HG02938 (cell line): Measurements from ENCODE around the gene KCNG4.
"Not testable (repeated sequence)": the region's sequence is repeated elsewhere in the genome, so short reads cannot be mapped to it uniquely, and the experiment has no call there.

Experiments
- ATAC-seq: cut with Tn5 transposase; IDR thresholded peaks from one replicate; pipeline ENCODE4 v1.9.1; 2021; ENCODE audit warnings: mild to moderate bottlenecking, moderate library complexity; ENCODE audit not compliant: unreplicated experiment

Gene KCNG4

DNA sequence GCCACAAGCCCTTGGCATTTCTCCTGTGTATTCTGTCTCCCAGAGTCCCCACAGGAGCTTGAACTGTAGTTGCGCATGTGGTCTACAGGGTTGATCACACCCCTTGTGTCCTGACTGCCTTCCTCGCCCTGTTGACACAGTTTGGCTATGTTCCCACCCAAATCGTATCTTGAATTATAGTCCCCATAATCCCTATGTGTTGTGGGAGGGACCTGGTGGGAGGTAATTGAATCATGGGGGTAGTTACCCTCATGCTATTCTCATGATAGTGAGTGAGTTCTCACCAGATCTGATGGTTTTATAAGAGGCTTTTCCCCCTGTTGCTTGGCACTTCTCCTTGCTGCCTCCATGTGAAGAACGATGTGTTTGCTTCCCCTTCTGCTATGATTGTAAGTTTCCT is 27.7 kb downstream of the KCNG4 start:
- no peak for ATAC-seq

DNA sequence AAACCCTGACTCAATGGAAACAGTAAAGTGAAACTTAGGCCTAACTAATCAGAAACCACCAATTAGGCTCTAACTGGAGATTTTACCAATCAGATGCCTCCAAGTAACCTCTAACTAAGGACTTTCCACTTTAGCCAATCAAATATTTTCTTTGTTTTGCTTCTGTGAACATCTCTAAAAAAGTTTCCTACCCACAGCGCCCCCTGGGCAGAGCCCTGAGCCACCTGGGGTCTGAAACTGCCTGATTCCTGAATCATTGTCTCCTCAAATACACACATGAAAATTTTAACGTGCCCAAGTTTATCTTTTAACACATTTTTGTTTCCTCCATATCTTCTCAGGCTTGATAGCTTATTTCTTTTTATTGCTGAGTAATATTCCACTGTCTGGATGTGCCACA is 29.8 kb downstream of the KCNG4 start:
- ATAC-seq, result no peak

DNA sequence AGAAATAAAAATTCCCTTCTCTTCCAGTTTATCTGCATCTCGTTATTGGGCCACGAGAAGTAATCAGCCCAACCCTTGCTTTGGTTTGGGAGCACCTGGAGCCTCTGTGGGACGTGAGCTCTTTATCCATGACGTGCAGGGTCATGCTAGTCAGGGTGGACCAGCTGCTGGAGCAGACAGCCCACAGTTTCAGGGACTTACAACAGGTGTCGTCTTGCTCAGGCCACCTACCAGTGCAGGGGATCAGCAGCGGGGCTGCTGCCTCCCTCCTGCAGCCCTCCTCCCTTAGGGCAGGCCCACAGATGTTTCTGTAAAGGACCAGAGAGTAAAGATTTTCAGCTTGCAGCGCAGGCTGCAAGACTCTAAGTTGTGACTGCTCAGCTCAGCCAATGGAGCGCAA is 31.9 kb downstream of the KCNG4 start:
- no peak for ATAC-seq

DNA sequence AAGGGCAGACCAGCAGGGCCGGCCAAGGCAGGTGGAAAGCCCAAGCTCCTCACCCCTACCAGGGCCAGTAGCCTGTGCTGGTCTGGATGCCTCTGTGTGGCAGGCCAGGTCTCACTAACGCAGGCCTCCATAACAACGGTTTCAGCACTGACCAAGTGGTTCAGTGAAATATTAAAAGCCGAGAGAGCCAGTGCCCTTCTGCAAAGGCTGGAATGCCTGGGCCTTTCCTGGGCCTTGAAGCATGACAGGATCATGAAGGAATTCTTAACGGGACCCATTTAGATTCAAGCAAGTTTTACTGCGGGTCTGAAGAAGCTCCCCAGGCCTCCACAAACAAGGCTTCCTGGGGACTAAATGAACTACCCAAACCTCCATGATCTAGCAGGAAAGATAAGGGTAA is 32.6 kb downstream of the KCNG4 start:
- ATAC-seq, result no peak

DNA sequence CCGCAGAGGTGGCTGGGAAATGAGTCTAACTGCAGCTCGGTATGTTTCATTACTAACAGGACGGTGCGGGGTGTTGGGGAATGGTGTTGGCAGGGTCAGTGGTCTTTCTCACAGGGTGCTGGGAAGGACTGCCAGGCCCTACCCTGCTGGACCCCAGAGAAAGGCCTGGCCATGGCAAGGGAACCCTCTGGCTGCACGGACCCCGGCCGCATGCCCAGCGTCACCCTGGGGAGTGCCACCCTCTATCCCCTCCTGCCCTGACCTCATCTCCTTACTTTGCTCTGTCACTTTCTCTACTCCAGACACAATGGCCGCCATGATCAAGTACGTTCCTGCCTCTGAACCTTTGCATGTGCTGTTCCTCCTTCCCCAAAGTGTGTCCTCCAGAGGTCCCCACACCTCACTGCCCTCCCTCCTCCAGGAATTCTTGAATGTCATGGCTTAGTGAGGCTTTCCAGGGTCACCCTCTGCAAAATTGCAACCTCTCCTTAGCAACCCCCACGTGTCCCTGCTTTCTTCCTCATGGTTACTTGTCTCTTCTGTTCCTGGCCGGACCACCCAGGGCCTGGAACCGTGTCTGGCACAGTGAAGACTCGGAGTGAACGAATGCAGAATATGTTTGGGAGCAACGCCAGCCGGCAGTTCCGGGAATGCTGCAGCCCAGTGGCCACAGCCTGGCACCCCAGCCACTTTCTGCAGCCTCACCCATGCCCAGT is 33.7 kb downstream of the KCNG4 start:
- no peak for ATAC-seq

DNA sequence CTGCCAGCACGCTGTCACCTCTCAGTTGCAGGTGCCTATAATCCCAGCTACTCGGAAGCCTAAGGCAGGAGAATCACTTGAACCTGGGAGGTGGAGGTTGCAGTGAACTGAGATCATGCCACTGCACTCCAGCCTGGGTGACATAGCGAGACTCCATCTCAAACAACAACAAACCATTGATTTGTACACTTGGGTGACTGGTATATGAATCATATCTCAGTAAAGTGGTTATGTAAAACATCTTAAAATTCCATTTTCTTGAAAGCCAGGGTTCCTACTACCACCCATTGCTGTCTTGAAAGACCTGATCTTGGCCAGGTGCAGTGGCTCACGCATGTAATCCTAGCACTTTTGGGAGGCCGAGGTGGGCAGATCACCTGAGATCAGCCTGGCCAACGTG is 34.7 kb downstream of the KCNG4 start:
- not testable (repeated sequence) for ATAC-seq

DNA sequence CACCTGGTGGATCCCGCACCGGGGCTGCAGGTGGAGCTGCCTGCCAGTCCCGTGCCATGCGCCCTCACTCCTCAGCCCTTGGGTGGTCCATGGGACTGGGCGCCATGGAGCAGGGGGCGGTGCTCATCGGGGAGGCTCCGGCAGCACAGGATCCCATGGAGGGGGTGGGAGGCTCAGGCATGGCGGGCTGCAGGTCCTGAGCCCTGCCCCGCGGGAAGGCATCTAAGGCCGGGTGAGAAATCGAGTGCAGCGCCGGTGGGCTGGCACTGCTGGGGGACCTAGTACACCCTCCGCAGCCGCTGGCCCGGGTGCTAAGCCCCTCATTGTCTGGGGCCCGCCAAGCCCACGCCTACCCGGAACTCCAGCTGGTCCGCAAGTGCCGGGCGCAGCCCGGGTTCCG is 35.3 kb downstream of the KCNG4 start:
- not testable (repeated sequence) for ATAC-seq

DNA sequence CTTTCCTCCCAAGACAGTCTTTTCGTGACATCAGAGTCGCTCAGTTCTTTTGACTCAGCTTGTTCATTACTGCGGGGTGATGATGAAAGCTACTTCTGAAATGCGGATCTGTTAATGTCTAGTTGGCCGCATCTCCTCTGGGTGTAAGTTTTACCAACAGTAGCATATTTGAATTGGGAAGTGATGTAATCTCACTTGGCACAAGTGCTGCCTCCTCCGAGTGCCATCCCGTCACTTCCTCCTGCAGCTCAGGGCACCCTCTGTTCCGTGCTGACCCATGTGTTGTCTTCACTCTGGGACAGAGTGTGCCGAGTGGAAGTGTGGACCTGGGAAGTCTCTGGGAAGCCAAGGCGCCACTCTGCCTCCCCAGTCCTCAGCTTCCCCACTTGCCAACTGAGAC is 40.0 kb downstream of the KCNG4 start:
- ATAC-seq, result no peak

DNA sequence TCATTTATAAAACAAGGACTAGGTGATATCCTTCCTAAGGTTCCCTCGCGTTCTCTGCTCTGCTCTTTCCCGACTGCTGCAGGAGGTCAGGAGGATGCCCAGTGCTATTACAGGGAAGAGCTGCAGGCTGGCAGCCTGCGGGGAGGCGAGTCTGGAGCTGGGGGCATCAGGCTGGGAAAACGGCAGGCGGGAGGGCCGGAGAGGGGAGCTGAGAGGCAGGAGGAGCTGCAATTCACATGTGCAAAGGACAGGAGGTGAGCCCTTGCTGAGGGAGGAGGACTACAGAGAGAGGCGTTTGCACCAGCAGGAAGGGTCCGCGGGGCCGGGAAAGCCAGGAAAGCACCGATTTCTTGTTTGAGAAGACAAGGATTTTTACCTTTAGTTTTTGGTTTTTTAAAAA is 40.7 kb downstream of the KCNG4 start:
- no peak for ATAC-seq

DNA sequence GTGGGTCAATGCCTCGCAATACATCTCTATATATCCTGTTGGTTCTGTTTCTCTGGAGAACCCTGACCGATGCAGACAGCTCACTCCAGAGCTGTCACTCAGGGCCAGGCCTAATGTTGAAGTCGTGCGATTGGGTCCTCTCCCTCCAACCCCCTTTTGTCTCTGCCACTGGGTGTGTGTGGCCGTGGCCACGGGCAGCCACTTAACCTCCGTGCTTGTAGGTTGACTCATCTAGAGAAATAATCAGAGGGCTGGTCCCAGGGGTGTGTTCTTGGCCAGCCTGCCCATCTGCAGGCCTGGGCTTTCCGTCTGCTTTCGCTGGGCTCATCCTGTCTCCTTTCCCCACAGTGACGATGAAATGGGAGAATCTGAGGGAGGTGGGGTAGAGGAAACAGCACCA is 41.4 kb downstream of the KCNG4 start:
- no peak for ATAC-seq

DNA sequence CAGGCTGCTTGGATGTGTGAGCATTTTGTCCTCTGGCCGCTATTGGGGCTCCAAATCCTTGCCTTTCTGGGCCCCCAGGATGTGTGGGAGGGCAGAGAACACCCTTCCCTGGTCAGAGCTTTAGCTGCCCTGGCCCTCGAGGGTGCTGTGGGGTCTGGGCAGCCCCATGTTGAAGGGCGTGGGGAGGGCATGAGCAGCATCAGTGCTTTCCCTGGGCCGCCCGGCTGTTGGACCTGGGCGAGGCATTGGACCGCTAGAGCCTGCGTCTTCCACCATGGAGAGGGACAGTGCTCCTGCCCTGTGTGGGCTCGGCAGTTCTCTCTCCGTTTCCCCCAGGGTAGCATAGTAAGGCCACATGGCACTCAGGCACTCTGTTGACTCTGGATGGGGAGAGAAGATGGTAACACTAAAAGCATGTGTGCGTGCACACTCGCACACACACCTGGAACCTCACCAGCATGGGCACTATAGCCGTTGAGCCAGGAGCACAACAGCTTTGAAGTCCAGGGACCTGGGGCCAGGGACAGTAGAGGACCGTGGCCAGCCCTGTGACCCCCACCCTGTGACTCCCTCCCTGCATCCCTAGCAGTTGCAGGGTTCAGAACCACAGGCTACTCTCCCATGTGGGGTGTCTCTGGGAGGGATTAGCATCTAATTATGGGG is 42.2 kb downstream of the KCNG4 start:
- ATAC-seq, result no peak

DNA sequence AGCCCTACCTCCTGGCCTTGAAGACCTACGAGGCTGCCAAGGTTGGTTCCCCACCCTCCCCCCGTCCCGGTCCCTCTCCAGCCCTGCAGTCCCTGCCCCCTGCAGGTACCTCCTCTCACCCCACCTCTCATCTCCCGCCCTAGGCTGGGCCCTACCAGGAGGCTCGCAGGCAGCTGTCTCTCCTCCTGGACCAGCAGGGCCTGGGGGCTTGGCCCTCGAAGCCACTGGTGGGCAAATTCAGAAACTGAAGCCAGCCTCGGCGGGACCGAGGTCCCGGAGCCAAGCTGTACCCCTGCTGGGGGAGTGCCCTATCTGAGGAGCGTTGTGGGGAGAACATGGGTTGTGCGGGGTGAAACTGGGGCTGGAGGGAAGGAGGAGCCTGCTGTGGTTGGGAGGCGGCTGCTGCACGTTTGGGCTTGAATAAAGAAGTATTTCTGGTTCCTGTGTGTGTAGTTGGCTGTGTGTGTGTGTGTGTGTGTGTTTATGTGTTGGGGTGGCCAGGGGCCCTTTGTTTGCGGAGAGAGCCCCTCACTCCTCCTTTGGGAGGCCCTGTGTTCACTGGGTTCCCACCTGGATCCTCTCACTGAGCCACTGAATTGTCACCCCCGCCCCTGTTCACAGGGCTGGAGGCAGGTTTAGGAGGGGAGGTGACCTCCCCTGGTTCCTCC is 43.0 kb downstream of the KCNG4 start:
- ATAC-seq, result no peak

DNA sequence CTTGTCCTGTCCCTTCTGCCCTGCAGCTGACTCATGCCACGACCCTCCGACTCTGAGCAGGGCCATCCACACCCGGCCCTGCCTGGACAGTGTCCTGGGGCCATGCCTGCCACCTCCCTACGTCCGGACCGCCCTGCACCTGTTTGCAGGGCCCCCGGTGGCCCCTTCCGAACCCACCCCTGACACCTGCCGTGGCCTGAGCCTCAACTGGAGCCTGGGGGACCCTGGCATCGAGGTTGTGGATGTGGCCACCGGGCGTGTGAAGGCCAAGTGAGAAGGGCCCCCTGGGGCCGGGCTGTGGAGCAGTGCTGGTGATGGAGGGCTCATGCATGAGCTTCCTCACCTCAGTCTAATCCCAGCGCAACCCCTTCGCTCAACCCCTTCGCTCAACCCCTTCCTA is 43.7 kb downstream of the KCNG4 start:
- ATAC-seq, result no peak

DNA sequence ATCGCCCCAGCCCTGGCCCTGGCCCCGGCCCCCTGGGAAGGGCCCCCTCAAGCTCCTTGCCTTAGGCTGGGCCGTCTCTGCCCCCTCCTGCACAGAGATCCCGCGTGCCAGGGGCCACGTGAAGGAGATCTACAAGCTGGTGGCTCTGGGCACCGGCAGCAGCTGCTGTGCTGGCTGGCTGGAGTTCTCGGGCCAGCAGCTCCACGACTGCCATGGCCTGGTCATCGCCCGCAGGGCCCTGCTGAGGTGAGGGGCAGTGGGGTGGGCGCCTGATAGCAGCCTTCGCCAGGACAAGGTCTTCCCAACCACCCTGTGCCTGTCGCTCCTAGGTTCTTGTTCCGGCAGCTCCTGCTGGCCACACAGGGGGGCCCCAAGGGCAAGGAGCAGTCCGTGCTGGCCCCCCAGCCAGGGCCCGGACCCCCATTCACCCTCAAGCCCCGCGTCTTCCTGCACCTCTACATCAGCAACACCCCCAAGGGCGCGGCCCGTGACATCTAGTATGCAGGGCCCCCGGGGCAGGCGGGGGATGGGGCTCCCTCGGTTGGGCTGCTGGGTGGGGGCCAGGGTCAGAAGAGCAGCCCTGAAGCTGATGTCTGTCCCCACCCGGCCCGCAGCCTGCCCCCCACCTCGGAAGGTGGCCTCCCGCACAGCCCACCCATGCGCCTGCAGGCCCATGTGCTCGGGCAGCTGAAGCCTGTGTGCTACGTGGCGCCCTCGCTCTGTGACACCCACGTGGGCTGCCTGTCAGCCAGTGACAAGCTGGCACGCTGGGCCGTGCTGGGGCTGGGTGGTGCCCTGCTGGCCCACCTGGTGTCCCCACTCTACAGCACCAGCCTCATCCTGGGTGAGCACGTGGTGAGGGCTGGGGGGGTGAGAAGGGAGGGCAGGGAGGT is 44.4 kb downstream of the KCNG4 start:
- no peak for ATAC-seq

DNA sequence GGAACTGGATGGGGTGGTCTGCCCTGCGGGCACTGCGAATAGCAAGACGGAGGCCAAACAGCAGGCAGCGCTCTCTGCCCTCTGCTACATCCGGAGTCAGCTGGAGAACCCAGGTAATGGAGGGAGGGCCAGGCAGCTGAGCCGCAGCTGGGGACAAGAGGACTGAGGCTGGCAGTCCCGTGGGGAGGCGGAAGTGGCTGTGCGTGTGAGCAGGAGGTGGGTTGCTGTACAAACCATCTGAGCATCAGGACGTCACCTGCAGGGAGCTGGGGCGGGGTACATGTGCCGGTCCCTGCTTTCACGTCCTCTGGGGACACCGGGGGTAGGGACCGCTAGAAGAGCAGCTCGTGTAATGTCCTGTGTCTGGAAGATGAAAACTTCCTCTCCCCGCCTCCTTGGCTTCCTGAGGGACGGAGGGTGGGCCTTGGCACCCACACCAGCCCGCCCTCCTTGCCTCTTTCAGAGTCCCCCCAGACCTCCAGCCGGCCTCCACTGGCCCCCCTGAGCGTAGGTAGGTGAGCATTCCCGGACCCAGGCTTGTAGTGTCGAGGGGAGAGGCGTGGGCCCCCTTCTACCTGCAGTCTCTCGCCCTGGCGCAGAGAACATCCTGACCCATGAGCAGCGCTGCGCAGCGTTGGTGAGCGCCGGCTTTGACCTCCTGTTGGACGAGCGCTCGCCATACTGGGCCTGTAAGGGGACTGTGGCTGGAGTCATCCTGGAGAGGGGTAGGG is 45.2 kb downstream of the KCNG4 start:
- ATAC-seq, result peak; percentile 80

DNA sequence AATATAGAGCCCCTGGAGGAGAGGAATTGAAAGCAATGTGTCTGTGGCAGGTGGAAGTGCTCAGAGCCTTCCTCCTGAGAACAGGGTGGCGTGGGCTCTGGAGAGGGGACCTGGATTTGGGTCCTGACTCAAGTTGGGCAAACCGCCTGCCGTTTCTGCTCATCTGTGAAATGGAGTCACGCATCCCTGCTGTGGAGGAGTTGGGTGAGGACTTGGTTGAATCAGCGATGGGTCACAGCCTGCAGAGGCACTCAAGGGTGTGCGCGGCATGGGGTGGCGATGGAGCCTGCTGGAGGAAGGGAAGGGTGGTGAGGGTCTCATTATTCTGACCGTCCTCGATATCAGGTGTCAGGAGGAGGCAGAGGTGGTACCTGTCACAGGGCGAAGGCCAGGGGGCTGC is 45.8 kb downstream of the KCNG4 start:
- no peak for ATAC-seq

DNA sequence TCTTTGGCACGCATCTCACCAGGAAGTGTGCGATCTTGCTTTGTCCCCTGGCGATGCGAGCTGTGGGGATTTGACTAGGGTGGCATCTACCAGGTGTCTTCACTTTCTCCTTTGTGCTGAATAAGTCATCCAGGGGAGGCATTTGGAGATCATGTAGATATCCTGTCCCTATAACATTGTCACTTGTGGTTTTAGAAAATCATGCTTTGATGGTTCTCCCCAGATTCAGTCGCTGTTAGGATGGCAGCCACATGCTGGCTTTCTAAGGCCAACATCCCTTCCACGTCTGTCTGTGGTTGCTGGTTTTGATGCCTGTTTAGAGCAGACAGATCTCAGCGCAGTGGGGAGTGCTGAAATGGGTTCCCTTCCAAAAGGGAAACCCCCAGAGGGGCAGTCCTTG is 46.3 kb downstream of the KCNG4 start:
- ATAC-seq, result no peak

DNA sequence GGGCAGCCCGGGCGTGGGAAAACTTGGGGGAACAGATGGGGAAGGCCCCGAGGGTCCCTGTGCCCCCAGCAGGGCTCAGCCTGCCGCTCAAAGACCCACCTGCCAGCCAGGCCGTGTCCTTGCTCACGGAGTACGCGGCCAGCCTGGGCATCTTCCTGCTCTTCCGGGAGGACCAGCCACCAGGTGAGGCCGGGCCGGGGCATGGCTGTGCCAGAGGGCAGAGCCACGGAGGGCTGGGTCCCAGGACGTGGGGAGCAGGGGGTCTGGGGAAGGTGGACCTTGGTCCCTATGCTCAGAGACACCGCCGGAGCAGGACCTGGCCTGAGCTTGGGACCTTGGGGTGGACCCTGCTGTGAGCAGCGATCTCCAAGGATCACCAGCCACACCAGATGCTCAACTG is 48.3 kb downstream of the KCNG4 start:
- no peak for ATAC-seq

DNA sequence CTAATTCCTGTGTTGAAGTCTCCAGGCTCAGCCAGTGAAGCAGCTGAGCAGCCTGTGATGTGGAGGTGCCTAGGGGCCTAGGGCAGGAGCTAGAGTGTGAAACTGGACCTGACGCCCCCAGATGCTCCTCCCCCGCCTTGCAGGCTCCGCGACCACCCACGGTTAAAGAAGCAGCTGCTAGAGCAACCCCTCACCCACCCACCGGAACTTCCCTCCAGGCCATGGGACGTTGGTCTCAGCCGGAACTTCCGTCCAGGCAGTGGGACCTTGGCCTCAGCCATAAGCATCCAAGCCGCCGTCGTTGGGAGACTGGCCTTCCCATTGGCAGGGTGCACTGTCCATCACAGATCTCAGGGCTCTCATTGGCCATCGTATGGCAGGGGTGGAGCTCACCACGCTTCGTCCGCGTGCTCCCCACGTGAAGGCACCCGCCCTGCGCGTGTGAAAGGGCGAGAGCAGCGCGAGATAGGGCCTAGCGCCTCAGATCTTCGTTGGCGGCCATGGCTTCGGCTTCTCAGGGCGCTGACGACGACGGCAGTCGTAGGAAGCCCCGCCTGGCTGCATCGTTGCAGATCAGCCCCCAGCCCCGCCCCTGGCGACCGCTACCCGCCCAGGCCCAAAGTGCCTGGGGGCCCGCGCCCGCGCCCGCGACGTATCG is 49.0 kb downstream of the KCNG4 start, which contains the start of gene ADAD2:
Gene ADAD2, plus strand, starts transcription at position 427 of the 658 bp plus-strand sequence. Its CDS starts 74 bp downstream, at position 501.
- no peak for ATAC-seq
